Superior temporal gyrus (tissue), 1 donor: ENCODE results near the gene C17orf100.

Experiments
- DNase-seq: peaks from one replicate; pipeline ENCODE4 v3.0.0-alpha.2; 2016; ENCODE audit errors: extremely low spot score

The C17orf100 gene

DNA sequence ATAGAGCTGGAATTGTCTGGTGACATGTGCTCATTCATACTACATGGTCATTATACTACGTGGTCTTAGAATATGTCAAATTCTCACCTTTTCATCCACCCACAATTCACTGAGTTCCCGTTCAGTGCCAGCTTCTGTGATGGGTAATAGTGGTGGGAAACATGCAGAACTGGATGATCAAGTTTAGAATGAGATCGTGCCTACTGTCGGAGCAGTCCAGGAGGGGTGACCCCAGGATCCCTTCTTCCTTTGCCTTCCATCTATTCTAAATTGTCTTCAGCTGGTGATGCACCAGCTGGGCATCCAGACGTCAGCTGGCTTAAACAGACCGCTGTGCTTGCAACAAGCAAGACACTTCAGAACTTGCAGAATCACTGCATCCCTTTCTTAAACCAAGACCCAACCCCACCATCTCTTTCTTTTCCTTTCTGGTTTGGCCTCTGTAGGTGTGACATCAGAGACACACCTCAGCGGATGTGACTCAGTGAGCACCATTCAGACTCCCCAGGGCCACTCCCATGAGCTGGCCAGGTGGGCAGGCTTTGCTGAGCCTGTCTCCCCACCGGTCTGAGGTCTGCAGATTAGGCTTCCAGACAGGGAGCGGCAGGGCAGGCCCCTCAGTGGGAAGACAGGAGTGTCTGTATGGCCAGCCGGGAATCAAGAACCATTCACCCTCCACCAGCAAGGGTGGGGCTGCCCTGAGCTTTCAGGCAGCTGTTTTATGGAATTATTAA lies 18.1 kb downstream of the C17orf100 start:
- no peak for DNase-seq

DNA sequence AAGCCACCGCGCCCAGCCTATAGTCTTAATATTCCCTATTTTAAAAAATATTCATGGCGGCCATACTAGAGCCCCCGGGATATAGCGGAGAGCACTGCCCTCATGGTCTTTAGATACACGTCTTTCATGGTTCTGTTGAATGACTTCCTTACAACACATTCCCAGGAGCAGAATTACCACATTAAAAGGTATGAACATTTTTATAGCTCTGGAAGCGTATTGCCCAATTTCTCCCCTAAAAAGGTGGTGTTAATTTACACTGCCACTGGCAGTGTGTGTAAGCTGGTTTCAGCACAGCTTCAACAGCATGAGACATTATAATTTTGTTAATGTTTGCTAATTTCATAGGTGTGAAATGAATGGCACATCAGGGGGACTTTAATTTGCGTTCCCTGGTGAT lies 19.0 kb downstream of the C17orf100 start:
- DNase-seq = no peak

DNA sequence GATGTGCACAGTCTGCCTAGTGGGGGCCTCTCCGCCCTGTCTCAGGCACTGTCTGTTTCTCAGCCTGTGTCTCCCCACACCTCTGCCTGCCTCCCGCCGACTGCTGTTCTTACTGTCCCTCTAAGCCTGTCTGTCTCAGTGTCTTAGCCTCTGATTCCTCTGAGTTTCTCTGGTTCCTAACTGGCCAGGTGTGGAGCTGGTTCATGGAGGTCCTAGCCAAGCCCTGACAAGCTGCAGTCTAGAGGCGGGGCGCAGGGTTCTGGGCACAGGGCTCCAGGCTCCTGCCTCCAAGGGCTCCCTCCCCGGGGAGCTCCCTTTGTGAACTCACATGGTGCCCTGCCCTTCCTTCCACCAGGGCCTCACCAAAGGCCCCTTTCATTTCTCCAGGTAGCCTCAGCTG lies 19.4 kb downstream of the C17orf100 start:
- DNase-seq = no peak

DNA sequence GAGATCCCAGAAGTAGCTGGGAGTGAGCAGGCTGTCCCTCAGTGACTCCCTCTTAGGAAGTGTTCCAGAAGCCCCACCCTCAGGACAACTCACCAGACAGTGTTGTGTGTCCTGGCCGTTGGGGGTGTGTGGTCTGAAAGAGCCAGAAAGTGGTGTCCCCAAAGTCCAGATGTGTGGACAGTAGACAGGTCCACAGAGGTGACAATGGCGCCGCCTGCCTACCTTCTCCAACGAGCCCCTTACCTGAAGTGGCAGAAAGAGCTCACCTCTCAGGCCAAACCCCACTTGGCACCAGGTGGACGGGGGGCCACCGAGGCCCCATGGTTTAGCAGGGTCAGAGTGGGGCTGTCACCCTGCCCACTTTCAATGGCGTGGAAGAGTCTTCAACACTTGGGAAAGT lies 19.9 kb downstream of the C17orf100 start:
- DNase-seq = no peak

DNA sequence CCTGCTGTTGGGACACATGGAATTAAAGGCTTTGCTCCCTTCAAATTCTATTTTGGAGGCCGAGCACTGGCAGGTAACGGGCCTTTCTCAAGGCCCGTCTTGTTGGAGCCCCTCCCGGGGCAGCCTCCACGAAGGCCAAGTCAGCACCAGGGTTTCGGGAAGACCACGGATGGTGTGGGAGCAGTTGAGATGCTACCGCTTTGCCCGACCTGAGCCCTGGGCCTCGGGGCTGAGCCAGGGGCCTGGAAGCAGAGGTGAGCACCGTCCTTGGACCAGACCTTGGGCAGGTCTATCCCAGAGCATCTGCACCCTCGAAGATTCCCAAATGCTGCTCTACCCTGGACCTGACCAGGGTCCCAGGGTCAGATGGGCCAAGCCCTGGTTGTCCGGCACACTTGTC lies 23.0 kb downstream of the C17orf100 start:
- no peak for DNase-seq

DNA sequence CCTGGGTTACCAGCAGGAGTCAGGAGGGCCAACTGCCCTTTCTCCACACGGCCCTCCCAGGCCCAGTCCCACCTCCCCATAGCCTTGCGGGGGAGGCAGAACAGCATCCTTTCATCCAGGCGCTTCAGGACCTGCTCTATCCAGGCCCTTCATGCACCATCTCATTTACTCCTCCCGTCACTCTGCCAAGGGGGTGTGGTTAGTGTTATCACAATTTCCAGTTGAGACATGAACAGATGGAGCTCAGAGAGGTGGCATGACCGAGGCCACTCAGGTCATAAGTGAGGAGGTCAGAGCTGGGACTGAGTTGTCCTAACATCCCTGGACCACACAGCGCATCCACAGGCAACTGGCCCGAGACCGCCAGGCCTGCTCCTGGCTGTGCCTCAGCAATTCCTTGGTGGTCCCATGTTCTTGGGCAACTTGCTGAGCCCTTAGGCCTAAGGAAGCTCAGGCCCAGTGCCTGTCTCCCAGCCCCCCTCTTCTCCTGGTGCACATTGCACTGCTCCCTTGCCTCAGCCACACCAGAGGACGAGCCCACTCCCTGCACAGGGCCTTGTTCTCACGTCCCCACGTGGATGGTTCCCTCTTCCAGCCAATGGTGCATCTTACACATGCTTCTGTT lies 23.8 kb downstream of the C17orf100 start:
- no peak for DNase-seq

DNA sequence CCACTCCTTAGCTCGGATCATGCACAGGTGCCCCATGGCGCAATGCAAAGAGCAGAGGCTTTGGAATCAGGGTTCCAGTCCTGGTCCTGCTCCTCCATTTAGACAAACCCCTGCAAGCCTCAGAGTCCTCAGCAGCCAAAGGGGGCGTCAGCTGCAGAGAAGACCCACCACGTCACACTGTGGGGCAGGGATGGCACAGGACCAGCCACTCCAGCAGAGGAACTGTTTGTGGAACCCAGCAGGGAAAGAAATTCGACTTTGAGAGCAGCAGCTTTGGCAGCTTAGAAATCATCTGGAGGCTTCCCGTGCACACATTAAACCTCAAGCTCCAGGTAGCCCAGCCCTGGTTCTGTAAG lies 25.2 kb downstream of the C17orf100 start:
- no peak for DNase-seq

DNA sequence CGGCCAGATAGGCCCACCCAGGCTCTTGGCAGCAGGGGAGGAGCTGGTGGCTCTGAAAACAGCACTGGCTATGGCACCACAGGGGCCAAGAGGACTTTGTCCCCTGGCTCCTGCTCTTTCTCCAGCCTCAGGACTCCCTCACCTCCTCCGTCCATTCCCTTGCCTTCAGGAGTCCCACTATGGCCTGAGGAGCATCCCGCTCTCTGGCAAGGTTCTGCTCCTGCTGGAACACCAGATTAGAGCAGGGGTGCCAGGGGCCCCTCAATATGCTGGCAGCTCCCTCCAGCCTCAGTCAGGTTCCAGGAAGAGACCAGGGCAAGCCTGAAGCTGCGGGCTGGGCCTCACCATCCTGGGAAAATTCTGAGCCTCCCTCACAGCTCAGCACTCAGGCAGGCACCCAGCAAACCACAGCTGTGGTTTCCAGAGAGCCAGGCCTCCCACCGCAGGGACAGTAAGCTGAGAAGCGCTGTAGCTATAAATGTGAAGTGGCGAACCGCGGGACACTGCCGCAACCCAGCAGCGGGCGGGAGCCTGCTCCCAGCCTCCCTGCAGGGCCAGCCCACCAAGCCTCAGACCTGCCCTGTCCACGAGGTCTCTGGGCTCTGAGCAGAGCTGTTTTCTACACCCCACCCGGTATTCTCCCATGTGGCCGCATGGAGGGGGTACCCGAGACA lies 25.7 kb downstream of the C17orf100 start:
- DNase-seq = no peak

DNA sequence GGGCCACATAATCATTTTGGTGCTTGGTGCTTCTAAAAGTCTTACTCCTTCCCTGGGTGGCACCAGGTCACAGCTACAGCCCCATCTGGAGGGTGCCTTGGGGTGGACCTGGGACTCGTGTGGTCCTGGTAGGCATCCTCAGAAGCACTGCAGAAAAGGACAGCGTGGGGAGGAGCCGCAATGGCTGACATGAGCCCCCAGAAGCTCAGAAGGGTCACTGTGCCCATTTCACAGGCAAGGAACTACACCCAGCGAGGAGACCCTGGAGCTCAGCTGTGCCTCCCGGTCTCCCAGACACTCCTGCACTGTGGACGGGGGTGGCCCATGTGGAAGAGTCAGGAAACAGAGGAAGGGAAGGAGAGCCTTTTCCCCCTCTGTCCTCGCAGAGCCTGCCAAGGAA lies 26.4 kb downstream of the C17orf100 start:
- no peak for DNase-seq

DNA sequence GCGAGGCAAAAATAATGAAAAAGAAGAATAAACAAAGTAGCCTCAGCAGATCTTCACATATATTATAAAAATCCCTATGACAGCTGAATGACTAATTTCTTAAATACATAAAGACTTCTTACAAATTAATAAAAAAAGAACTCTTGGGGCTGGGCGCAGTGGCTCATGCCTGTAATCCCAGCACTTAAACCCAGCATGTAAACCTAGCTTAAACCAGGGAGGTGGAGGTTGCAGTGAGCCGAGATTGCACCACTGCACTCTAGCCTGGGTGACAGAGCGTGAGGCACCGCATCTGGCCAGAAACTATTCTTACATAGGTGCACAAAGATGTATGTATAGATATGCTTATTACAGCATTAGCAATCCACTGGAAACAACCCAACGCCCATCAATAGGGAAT lies 27.7 kb downstream of the C17orf100 start:
- no peak for DNase-seq

DNA sequence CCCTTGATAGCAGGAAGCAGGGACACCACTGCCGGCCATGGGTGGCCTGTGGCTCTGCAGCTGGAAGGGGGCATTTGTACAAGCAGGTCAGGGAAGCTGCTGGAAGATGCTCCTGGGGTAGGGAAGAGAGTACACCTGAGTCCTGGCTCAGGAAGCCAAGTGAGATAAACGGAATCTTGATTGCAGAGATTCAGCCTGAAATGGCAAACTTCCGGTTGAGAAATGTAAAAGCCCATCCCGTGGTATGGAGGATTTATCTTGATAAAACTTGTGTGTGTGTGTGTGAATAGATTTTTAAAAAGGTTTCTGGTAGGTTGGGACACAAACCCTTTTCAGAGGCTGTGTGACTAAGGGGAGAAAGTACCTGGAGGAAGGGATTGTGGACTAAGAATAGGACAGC lies 29.6 kb downstream of the C17orf100 start:
- DNase-seq = no peak

DNA sequence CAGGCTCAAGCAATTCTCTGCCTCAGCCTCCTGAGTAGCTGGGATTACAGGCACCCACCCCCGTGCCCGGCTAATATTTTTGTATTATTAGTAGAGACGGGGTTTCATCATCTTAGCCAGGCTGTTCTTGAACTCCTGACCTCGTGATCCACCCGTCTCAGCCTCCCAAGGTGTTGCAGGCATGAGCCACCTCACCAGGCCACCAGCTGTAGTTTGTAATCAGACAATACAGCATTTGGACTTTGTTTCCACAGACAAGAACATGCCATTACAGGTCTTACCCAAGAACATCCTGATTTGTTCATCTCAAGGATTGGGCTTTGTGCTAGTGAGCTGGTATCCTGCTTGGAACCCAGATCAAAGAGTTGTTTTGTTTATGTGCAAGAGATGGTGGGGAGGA lies 30.1 kb downstream of the C17orf100 start:
- DNase-seq = no peak

DNA sequence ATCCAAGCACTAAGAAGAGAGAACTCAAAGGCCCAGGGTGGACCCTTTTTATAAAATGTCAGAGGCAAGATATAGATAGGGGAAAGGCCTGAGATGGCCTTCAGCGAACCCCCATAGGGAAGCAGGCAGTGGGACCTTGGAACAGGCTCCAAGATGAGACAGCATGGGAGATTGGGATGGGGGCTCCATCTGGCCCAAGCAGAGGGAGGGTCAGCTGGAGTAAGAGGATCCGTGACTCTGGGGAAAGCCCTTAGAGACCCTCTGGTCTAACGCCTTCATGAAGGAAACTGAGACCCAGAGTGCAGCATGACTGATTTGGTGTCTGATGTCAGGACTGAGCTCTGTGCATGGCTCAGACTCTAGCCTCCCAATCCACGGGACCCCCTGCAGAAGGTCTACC lies 30.8 kb downstream of the C17orf100 start:
- no peak for DNase-seq

DNA sequence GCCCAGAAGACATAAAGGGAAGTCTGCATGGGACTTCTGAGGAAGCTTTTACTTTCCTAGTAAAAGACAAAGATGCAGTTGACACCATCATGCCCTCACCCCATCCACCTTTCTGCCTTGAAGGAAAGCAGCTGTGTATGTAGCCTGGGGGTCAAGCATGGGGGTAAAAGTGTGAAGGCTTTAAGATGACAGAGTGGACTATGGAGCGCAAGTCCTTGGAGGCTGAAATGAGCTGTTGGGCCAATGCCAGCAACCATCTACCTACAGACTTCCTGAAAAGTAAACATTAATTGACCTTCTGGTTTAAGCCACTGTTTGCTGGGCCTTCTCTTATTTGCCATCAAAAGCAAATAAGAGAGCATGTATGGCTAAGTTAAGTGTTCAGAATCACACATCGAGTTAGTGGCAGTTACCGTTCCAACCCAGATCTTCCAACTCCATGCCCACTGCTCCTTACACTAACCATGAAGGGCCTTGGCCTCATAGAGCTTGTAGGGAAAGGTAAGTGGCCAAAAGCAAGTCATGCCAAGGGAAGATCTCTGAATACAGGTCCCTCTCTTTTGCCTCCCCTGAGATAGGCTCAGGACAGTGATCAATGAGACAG lies 31.6 kb downstream of the C17orf100 start:
- no peak for DNase-seq

DNA sequence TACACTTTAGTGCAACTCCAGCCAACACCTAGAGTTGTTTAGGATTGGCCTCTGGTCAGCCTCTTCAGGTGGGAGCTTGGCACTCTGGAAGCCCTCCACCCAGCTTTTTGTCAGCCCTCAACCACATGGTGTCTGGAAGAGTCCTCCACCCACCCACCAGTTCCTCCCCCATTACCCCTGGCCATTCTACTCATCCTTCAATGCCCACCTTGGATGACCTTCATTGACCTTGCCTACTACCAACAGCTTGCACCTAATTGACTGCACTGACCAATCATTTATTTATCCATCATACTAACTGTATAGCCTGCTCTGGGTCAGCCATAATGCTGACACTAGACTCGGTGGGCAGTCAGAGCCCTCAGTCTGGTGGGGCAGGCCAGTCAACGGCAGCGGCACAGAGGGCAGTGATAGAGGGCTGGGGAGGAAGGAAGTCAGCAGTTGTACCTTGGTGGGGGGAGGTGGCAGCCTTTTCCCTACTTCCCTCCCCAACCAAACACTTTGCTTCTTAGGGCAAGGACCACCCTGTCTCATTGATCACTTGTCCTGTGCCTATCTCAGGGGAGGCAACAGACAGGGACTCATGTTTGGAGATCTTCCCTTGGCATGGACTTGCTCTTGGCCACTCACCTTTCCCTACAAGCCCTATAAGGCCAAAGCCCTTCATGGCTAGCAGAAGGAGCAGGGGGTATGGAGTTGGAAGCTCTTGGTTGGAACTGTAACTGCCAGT lies 32.3 kb downstream of the C17orf100 start:
- no peak for DNase-seq

DNA sequence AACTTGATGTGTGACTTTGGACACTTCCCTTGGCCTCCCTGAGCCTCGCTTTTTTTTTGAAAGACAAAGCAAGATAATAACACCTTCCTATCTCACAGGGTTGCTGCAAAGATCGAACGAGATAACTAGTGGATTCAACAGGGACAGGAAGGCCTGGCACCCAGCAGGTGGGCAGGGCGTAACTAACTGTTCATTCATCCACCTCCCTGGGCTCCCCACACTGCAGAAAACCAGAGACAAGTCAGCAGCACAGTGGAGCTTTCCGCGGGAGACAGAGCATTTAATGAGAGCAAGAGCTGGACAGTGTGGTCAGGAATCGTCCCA lies 32.9 kb downstream of the C17orf100 start:
- DNase-seq = no peak

DNA sequence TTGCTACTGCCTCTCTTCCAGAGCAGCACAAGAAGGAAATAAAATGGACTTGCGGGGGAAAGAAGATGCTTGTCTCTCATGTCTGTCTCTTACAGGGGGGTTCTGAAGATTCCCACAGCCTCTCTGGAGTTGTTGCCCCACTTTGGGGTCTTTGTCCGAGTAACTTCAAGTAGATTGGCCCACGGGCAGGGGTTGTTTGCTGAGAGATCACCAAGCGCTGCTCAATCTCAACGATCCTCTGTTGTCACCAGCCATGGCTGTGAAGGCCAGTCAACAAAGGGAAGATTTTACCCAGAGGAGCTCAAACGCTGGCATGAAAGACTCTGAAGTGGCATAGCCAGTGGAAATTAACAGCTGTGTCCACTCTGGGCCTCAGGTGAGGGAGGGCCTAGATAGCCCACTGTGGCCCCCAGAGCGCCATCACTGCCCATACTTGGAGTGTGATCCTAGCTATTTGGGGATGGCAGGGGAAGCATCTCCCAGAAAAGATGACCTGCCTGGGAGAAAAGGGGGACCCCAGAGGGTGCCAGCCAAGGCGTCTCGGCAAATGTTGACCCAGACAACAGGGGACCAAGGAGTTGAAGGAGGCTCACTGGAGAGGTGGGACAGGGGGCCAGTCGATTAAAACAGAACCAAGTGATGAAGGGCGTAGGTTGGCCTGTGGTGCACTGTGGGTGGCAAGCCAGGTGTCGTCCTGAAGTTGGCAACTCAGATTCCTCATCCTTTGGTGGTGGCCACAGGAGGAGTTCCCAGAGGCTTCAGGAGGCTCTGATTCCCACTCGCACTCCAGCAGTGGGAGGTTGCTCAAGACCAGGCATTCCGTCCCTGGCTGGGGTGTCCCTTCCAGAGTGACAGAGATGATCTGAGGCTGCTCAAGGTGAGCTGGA lies 33.6 kb downstream of the C17orf100 start:
- DNase-seq = no peak

DNA sequence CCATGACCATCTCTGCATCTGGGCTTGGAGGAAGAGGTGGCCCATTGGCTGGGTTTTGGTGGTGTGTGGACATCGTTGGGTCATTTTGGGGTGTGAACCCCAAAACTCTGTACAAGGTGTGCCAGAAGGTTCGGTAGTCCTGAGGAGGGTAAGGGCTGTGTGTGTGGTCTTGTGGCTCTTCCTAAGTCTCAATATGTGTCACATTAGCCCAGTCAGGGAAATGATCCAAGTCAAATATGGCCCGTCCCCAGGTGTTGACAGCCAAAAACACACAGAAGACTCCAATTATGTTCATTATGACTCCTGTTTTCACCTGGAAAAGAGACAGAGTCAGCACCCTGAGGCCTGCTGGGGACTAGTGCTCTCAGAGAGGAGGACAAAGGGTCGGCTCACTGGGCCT lies 34.5 kb downstream of the C17orf100 start:
- DNase-seq = no peak

DNA sequence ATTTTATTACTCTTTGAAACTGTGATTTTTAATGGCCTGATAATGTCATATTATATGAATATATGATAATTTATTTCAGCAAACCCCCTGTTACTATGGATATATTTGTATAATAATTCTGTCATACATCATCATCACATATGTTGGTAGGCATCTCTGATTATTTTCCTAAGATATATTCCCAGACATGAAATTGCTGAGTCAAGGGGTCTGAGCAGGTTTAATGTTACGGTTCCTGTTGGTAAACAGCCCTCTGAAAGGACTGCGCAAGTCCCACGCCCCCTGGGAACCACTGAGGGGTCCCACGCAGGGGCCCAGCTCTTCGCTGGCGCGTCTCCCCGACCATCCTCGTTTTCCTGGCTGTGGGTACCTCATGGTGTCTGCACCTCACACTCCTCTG lies 37.4 kb downstream of the C17orf100 start:
- DNase-seq = no peak

DNA sequence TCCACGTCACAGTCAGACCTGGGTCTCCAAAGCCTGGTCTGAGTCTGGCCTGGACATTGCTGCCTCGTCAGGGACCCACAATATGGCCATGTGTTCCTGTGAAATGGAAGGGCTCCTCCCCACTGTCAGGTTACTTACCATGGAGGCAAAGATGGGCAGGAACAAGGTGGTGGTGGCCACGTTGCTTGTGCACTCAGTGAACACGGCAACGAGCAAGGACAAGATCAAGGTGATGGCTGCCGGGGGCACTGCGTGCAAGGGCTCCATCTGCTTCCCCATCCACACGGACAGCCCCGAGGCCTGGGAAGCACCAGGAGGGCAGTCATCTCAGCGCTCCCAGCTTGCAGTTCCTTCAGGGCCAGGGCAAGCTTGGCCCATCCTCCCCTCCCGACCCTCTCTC lies 39.1 kb downstream of the C17orf100 start:
- DNase-seq = no peak

DNA sequence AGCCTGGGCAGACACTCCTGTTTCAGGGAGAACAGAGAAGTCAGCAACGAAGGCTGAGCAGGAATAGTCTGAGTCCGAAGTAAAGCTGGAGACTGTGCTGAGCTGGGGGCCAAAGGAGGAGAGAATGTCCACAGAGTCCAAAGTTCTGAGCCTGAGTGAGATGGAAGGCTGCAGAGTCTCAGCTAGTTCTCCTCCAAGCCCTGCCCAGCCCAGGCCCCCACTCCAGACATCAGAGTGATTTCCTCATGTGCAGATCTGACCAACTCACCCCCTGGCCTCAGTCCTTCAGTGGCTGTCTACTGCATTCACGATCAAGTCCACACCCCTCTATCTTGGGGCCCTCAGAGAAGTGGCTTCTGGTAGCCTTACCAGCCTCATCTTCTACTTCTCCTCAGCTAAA lies 40.0 kb downstream of the C17orf100 start:
- no peak for DNase-seq
